Testis (tissue), 2 donors: Measurements from ENCODE around the gene PKNOX2.

ENCODE experiments used
- POLR2A ChIP-seq: fragments of 450-650 bp; IDR thresholded peaks from one replicate; pipeline ENCODE4 v1.6.1; 2017; ENCODE audit warnings: antibody characterized with exemption, mild to moderate bottlenecking, moderate library complexity
- TF ChIP-seq, protein P1 (sequence below), 3 experiments: fragments of 450-650 bp in 2 of 3; fragments of 200-600 bp in 1 of 3; sonication (generic) in 1 of 3; IDR thresholded peaks; one replicate each; pipeline ENCODE4 v1.5.1; 2016 to 2019; ENCODE audit warnings: antibody characterized with exemption in 3 of 3, mild to moderate bottlenecking in 2 of 3, moderate library complexity in 1 of 3

DNA sequence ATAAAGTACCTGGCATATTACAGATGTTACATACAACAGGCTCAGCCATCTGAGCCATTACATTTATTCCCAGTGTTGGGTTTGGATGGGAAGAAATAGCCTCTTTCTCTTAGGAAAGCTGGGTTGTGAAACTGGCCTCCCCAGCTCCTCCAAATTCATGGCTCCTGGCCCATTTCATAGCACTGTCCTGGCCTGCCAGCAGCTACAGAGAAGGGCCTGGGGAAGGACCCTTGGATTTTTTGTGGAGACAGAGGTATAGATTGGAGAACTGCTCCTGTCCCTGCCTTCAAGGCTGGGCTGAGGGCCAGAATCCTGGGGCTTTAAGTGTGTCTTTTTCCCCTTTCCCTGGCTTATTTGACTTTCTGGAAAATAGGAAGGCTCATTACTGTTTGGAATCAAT lies 18.0 kb downstream of the PKNOX2 start:
- TF ChIP-seq, protein P1, sequence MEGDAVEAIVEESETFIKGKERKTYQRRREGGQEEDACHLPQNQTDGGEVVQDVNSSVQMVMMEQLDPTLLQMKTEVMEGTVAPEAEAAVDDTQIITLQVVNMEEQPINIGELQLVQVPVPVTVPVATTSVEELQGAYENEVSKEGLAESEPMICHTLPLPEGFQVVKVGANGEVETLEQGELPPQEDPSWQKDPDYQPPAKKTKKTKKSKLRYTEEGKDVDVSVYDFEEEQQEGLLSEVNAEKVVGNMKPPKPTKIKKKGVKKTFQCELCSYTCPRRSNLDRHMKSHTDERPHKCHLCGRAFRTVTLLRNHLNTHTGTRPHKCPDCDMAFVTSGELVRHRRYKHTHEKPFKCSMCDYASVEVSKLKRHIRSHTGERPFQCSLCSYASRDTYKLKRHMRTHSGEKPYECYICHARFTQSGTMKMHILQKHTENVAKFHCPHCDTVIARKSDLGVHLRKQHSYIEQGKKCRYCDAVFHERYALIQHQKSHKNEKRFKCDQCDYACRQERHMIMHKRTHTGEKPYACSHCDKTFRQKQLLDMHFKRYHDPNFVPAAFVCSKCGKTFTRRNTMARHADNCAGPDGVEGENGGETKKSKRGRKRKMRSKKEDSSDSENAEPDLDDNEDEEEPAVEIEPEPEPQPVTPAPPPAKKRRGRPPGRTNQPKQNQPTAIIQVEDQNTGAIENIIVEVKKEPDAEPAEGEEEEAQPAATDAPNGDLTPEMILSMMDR (IDR thresholded peaks at IDR 0.05) = no peak
- no peak for TF ChIP-seq POLR2A
